ENCODE results near the gene CDKN2B-AS1. TPM values are rescaled to one million over a fixed set of nuclear protein-coding genes. Genes with fewer than 3 reads are reported as not detected.

CDKN2B-AS1 gene
- polyA plus RNA-seq, 1 donor (not counting 4 experiments of a cell fraction or from before 2014, with no cell fraction given): 1.1 TPM

- Histone ChIP-seq H3K9me3 (ENCODE audit: control insufficient read depth, low read depth, low read length) (no peaks in the 10 kb centered on the region), H3K4me1 (ENCODE audit: control insufficient read depth, extremely low read depth, insufficient read depth, low read length) (peaks cover 7% of the 10 kb centered on the region), H4K20me1 (ENCODE audit: control insufficient read depth, extremely low read depth, insufficient read depth, low read length) (no peaks in the 10 kb centered on the region), H3K4me2 (ENCODE audit: control insufficient read depth, extremely low read depth, insufficient read depth, low read depth, low read length) (no peak overlapping the region), H3K9ac (ENCODE audit: control insufficient read depth, extremely low read depth, insufficient read depth, low read length) (no peak overlapping the region), H3K9me1 (ENCODE audit: control insufficient read depth, extremely low read depth, insufficient read depth, low read length) (no peaks in the 10 kb centered on the region), H3K27ac (ENCODE audit: control insufficient read depth, insufficient read depth, low read length) (no peak overlapping the region), H3K36me3 (ENCODE audit: control insufficient read depth in 2 of 2, extremely low read depth in 1 of 2, insufficient read depth in 2 of 2, low read length in 2 of 2) (no peaks in the 10 kb centered on the region), H3K79me2 (ENCODE audit: control insufficient read depth, insufficient read depth, low read length) (no peaks in the 10 kb centered on the region), H2AFZ (ENCODE audit: control insufficient read depth, low read length) (no peak overlapping the region), H3K4me3 (ENCODE audit: control insufficient read depth in 2 of 3, extremely low read depth in 1 of 3, insufficient read depth in 2 of 3, low read depth in 1 of 3, low read length in 3 of 3) (no peak overlapping the region), H3K27me3 (ENCODE audit: control insufficient read depth, extremely low read depth, insufficient read depth, low read length) (no peaks in the 10 kb centered on the region)
- dilution Hi-C loops (cut with MboI; ENCODE audit: extremely low pct_ligation_motif_present, low sequenced_read_pairs): no loop called here
- no peak for FAIRE-seq
- TF ChIP-seq CTCF (optimal IDR thresholded peaks at IDR 0.05 in 1 of 3, IDR thresholded peaks at IDR 0.05 in 1 of 3, conservative IDR thresholded peaks at IDR 0.05 in 1 of 3; ENCODE audit: extremely low read depth in 1 of 3, insufficient read depth in 2 of 3, low read length in 3 of 3) (no peak), EZH2 (IDR thresholded peaks at IDR 0.05; ENCODE audit: low read length) (no peak)
- no peak for DNase-seq (ENCODE audit: low read depth, low spot score)
Observed at GRCh38 chr9:22078081-22078480, 83.5 kb downstream of the CDKN2B-AS1 start.

GRCh38 chr9:22079873-22080341 is 85.3 kb downstream of the CDKN2B-AS1 start:
- H3K27ac ChIP-seq (ENCODE audit: control insufficient read depth, insufficient read depth, low read length): peak overlapping the region; percentile 65
- no peaks in the 10 kb centered on the region for H3K9me3 ChIP-seq (ENCODE audit: control insufficient read depth, low read depth, low read length)
- no peak for DNase-seq (ENCODE audit: low read depth, low spot score)
- FAIRE-seq: peak; percentile 82
- H3K79me2 ChIP-seq (ENCODE audit: control insufficient read depth, insufficient read depth, low read length): no peaks in the 10 kb centered on the region
- no peaks in the 10 kb centered on the region for H3K27me3 ChIP-seq (ENCODE audit: control insufficient read depth, extremely low read depth, insufficient read depth, low read length)
- H3K4me1 ChIP-seq (ENCODE audit: control insufficient read depth, extremely low read depth, insufficient read depth, low read length): peaks cover 26% of the 10 kb centered on the region
- no peaks in the 10 kb centered on the region for H4K20me1 ChIP-seq (ENCODE audit: control insufficient read depth, extremely low read depth, insufficient read depth, low read length)
- dilution Hi-C loops (cut with MboI; ENCODE audit: extremely low pct_ligation_motif_present, low sequenced_read_pairs): no loop called here
- H3K4me2 ChIP-seq (ENCODE audit: control insufficient read depth, extremely low read depth, insufficient read depth, low read depth, low read length): peak overlapping the region; percentile 20
- no peak overlapping the region for H3K4me3 ChIP-seq (ENCODE audit: control insufficient read depth in 2 of 3, extremely low read depth in 1 of 3, insufficient read depth in 2 of 3, low read depth in 1 of 3, low read length in 3 of 3)
- H3K9ac ChIP-seq (ENCODE audit: control insufficient read depth, extremely low read depth, insufficient read depth, low read length): no peak overlapping the region
- H3K36me3 ChIP-seq (ENCODE audit: control insufficient read depth in 2 of 2, extremely low read depth in 1 of 2, insufficient read depth in 2 of 2, low read length in 2 of 2): no peaks in the 10 kb centered on the region
- H2AFZ ChIP-seq (ENCODE audit: control insufficient read depth, low read length): peak overlapping the region; percentile 91
- no peaks in the 10 kb centered on the region for H3K9me1 ChIP-seq (ENCODE audit: control insufficient read depth, extremely low read depth, insufficient read depth, low read length)
- TF ChIP-seq CTCF (optimal IDR thresholded peaks at IDR 0.05 in 1 of 3, IDR thresholded peaks at IDR 0.05 in 1 of 3, conservative IDR thresholded peaks at IDR 0.05 in 1 of 3; ENCODE audit: extremely low read depth in 1 of 3, insufficient read depth in 2 of 3, low read length in 3 of 3): no peak
- TF ChIP-seq EZH2 (IDR thresholded peaks at IDR 0.05; ENCODE audit: low read length): no peak

Data from keratinocyte (primary cell).